GM12878 (cell line): ENCODE data around the gene JRKL. TPM values are rescaled to one million over a fixed set of nuclear protein-coding genes. Genes with fewer than 3 reads are reported as not detected.

Experiments used
- ATAC-seq: fragments of 200-7000 bp; cut with Tn5 transposase; 3 replicates; pipeline ENCODE4 v1.9.1; 2020; ENCODE audit warnings: mild to moderate bottlenecking, moderate library complexity
- BruUV-seq: library from RNA; stranded (reverse); fragments of 400-500 nt; replicated peaks from 2 replicates; lab custom pipeline; 2021; lab: Mats Ljungman, UMichigan
- CTCF ChIA-PET: fragments of 300-600 bp; sonication (Branson Sonifier 250); formaldehyde crosslinking; extraction: SDS; loops from one replicate; lab custom pipeline; 2021; ENCODE audit warnings: inconsistent platforms; lab: Yijun Ruan, JAX
- POLR2A ChIA-PET: fragments of 350-600 bp; formaldehyde crosslinking; extraction: SDS; loops from one replicate; lab custom pipeline; 2021; ENCODE audit warnings: inconsistent platforms; lab: Charles Lee
- RAD21 ChIA-PET: fragments of 300-600 bp; sonication (Branson Sonifier 250); formaldehyde crosslinking; loops from one replicate; lab custom pipeline; 2023; ENCODE audit warnings: antibody characterized with exemption; ENCODE audit not compliant: unreplicated experiment; lab: Charles Lee
- SMC1A ChIA-PET: fragments of 300-600 bp; sonication (Branson Sonifier 250); formaldehyde crosslinking; loops from one replicate; lab custom pipeline; 2023; ENCODE audit not compliant: unreplicated experiment, uncharacterized antibody; lab: Charles Lee
- DNase-seq: peaks from one replicate; pipeline ENCODE4 v3.0.0-alpha.2; 2011; ENCODE audit warnings: low read depth, low spot score
- FAIRE-seq: peaks from 3 replicates; lab custom pipeline; 2011; peaks lifted over from hg19 to GRCh38; lab: Jason Lieb, UNC
- H2AFZ ChIP-seq: 2 replicates; pipeline ENCODE4 v1.6.0; 2011; ENCODE audit warnings: low read depth, low read length, control low read depth; ENCODE audit not compliant: control insufficient read depth
- H3K27ac ChIP-seq: 2 replicates; pipeline ENCODE4 v1.5.1; 2011; ENCODE audit warnings: control low read depth; ENCODE audit not compliant: control insufficient read depth, insufficient read depth
- H3K27me3 ChIP-seq, 2 experiments: replicated peaks in 1 of 2; 2 replicates each; pipeline versions ENCODE4 v1.6.0 to v1.6.1; 2011; ENCODE audit warnings: low read length in 1 of 2; ENCODE audit not compliant: control insufficient read depth in 2 of 2, insufficient read depth in 2 of 2
- H3K36me3 ChIP-seq, 2 experiments: 2 replicates each; pipeline ENCODE4 v1.5.1; 2011; ENCODE audit warnings: low read length in 1 of 2; ENCODE audit not compliant: control insufficient read depth in 2 of 2, insufficient read depth in 2 of 2
- H3K4me1 ChIP-seq: 2 replicates; pipeline ENCODE4 v1.6.1; 2011; ENCODE audit warnings: mild to moderate bottlenecking, low read length, moderate library complexity, mixed read lengths; ENCODE audit not compliant: control insufficient read depth, insufficient read depth
- H3K4me2 ChIP-seq: 2 replicates; pipeline ENCODE4 v1.6.0; 2011; ENCODE audit warnings: control low read depth; ENCODE audit not compliant: control insufficient read depth, insufficient read depth
- H3K4me3 ChIP-seq: fragments of 200-600 bp; sonication (generic); 2 replicates; pipeline ENCODE4 v1.5.1; 2016
- H3K79me2 ChIP-seq: 2 replicates; pipeline ENCODE4 v1.6.0; 2011; ENCODE audit warnings: low read length; ENCODE audit not compliant: control insufficient read depth, insufficient read depth
- H3K9ac ChIP-seq: 2 replicates; pipeline ENCODE4 v1.8.0; 2011; ENCODE audit warnings: low read length, control low read depth, mixed read lengths; ENCODE audit not compliant: control insufficient read depth, insufficient read depth
- H3K9me3 ChIP-seq: replicated peaks from 3 replicates; pipeline ENCODE4 v1.5.1; 2011; ENCODE audit warnings: mild to moderate bottlenecking, low read length; ENCODE audit not compliant: control insufficient read depth, insufficient read depth
- H4K20me1 ChIP-seq: 2 replicates; pipeline ENCODE4 v1.6.0; 2011; ENCODE audit not compliant: control insufficient read depth, insufficient read depth
- ATF3 ChIP-seq: IDR thresholded peaks from 2 replicates; pipeline ENCODE4 v1.6.1; 2011; ENCODE audit warnings: low read depth, mild to moderate bottlenecking, low read length, moderate library complexity, borderline replicate concordance; ENCODE audit errors: extremely low read depth
- ATF7 ChIP-seq: fragments of 450-650 bp; IDR thresholded peaks from 2 replicates; pipeline ENCODE4 v1.6.1; 2016; ENCODE audit warnings: low read depth, mild to moderate bottlenecking
- CTCF ChIP-seq, 3 experiments: IDR thresholded peaks in 2 of 3; conservative IDR thresholded peaks in 1 of 3; 2 replicates each; pipeline ENCODE4 v1.5.1; 2011; ENCODE audit warnings: low read depth in 3 of 3, low read length in 3 of 3, mild to moderate bottlenecking in 3 of 3, control low read depth in 2 of 3, moderate library complexity in 2 of 3, inconsistent platforms in 1 of 3, mixed read lengths in 1 of 3; ENCODE audit not compliant: control insufficient read depth in 2 of 3, insufficient read depth in 1 of 3; ENCODE audit errors: extremely low read depth in 1 of 3
- DPF2 ChIP-seq: fragments of 450-650 bp; IDR thresholded peaks from 2 replicates; pipeline ENCODE4 v1.6.1; 2017; ENCODE audit warnings: mild to moderate bottlenecking
- EZH2 ChIP-seq: IDR thresholded peaks from 2 replicates; pipeline ENCODE4 v1.6.1; 2012; ENCODE audit warnings: low read depth, mild to moderate bottlenecking, control low read depth, inconsistent platforms, low read length, borderline replicate concordance; ENCODE audit not compliant: control insufficient read depth
- FOXM1 ChIP-seq: IDR thresholded peaks from 2 replicates; pipeline ENCODE4 v1.6.1; 2012; ENCODE audit warnings: low read depth, mild to moderate bottlenecking, inconsistent platforms, low read length, moderate library complexity
- JUNB ChIP-seq: IDR thresholded peaks from 2 replicates; pipeline ENCODE4 v1.6.1; 2016; ENCODE audit warnings: antibody characterized with exemption, mild to moderate bottlenecking
- NR2C1 ChIP-seq: fragments of 450-650 bp; IDR thresholded peaks from 2 replicates; pipeline ENCODE4 v1.6.1; 2017; ENCODE audit warnings: antibody characterized with exemption, mild to moderate bottlenecking, moderate library complexity
- RAD21 ChIP-seq: IDR thresholded peaks from 2 replicates; pipeline ENCODE4 v1.6.1; 2011; ENCODE audit warnings: mild to moderate bottlenecking, low read depth, low read length, moderate library complexity; ENCODE audit not compliant: insufficient read depth
- RB1 ChIP-seq: fragments of 450-650 bp; formaldehyde crosslinking; IDR thresholded peaks from 2 replicates; pipeline ENCODE4 v1.6.1; 2017; ENCODE audit warnings: mild to moderate bottlenecking, borderline replicate concordance
- RFX5 ChIP-seq: IDR thresholded peaks from 2 replicates; pipeline ENCODE4 v1.6.1; 2011; ENCODE audit warnings: low read depth, low read length, improper control_type of control experiment
- SMARCA5 ChIP-seq: fragments of 450-650 bp; IDR thresholded peaks from 2 replicates; pipeline ENCODE4 v1.6.1; 2017; ENCODE audit warnings: mild to moderate bottlenecking
- TCF7 ChIP-seq: IDR thresholded peaks from 2 replicates; pipeline ENCODE4 v1.6.1; 2014; ENCODE audit warnings: antibody characterized with exemption, borderline replicate concordance
- WRNIP1 ChIP-seq: IDR thresholded peaks from 2 replicates; pipeline ENCODE4 v1.6.1; 2011; ENCODE audit warnings: low read depth, low read length, improper control_type of control experiment, borderline replicate concordance
- YBX1 ChIP-seq: fragments of 450-650 bp; IDR thresholded peaks from 2 replicates; pipeline ENCODE4 v1.6.1; 2016; ENCODE audit warnings: antibody characterized with exemption
- YY1 ChIP-seq: IDR thresholded peaks from 2 replicates; pipeline ENCODE4 v1.6.1; 2011; ENCODE audit warnings: low read depth, mild to moderate bottlenecking, low read length
- ZNF24 ChIP-seq: fragments of 450-650 bp; IDR thresholded peaks from 2 replicates; pipeline ENCODE4 v1.6.1; 2017; ENCODE audit warnings: antibody characterized with exemption, mild to moderate bottlenecking
- WGBS: methylation state at CpG from one replicate; pipeline ENCODE4 v1.1.6; 2016; ENCODE audit warnings: low lambda C conversion rate; ENCODE audit not compliant: insufficient replicate concordance, insufficient coverage; ENCODE audit errors: missing lambda C conversion rate; 5-methylcytosine and 5-hydroxymethylcytosine counted together
- in situ Hi-C: fragments of 300-500 bp; cut with MboI; formaldehyde crosslinking; loops from 9 replicates; pipeline ENCODE4 v1.14.3; 2018; ENCODE audit warnings: mixed read lengths
- intact Hi-C: fragments of 100-400 bp; cut with micrococcal nuclease; formaldehyde crosslinking; loops from one replicate; pipeline ENCODE4 v1.14.2; 2022; ENCODE audit not compliant: unreplicated experiment
- polyA plus RNA-seq, 11 experiments: library from polyadenylated mRNA; depleted of rRNA in 4 of 11; unstranded in 6 of 11; stranded (reverse) in 5 of 11; fragments of >200 nt; fragmentation: Nextera tagmentation in 4 of 11; fragmentation: Illumina TruSeq in 1 of 11; extraction: Ambion mirVana in 4 of 11; extraction: Trizol in 1 of 11; gene quantifications; 1 replicate in 1 of 11; 2 replicates in 10 of 11; pipeline versions ENCODE4 v1.2.1 to v1.2.3, GENCODE V29; 2011 to 2016; ENCODE audit warnings: inconsistent platforms in 2 of 11, missing spikeins in 2 of 11, low read depth in 1 of 11
- total RNA-seq, 4 experiments: library from RNA; depleted of rRNA in 3 of 4; stranded (reverse); fragments of >200 nt in 3 of 4; fragmentation: Illumina TruSeq in 1 of 4; extraction: Trizol in 1 of 4; gene quantifications; 2 replicates each; pipeline versions ENCODE4 v1.2.1 to v1.2.3, GENCODE V29; 2013 to 2021
- TF ChIP-seq, protein P1 (sequence below): fragments of 450-650 bp; IDR thresholded peaks from 2 replicates; pipeline ENCODE4 v1.6.1; 2016; ENCODE audit warnings: mild to moderate bottlenecking, moderate library complexity, borderline replicate concordance

The JRKL gene
- total and polyA plus RNA-seq, 10 of the 15 experiments (the other 5 are each of a cell fraction or from before 2014, with no cell fraction given): 3.8 to 12.4 (median 8.5) TPM

DNA sequence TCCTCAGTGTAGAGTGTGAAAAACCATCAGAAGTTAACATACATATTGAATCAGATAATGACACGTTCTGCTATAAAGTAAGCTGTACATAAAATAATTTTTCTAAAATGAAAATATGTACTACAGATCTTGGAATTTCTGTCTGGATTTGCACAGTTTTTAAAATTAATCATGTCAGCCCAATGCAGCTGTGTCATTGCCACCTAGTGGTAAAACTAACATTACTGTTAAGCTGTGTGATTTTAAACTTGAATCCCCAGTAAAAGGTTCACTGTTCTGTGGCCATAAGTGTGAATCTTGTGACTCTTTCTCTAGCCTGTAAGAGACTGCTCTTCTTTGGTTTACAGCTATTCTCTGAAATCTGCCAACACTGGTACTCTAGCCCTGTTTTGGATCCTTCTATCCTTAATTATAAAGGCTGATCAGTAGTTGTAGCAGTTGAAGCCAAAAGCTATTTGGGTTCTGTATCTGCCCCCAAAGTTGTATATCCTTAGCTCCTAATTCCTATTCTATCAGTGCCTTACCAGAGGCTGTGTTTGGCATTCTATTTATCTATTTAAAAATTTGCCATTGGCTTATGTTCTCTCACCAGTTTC lies 4.0 kb downstream of the JRKL start:
- Histone ChIP-seq H3K36me3 (no peaks in the 10 kb centered on the region), H3K9ac (no peak overlapping the region), H3K79me2 (peaks cover 34% of the 10 kb centered on the region), H3K9me3 (no peaks in the 10 kb centered on the region), H4K20me1 (no peaks in the 10 kb centered on the region), H3K4me1 (no peaks in the 10 kb centered on the region), H3K4me2 (no peak overlapping the region), H2AFZ (no peak overlapping the region), H3K27ac (no peak overlapping the region), H3K4me3 (no peak overlapping the region), H3K27me3 (no peaks in the 10 kb centered on the region)
- ChIA-PET CTCF (interaction anchor here (0.6 to 5.4 kb wide), 74 partner anchors 9 to 1242 kb away, joined by 3 to 101 read pairs (median 4); partner anchors contain the start of genes FAM76B and MAML2), POLR2A (interaction anchor here (0.5 to 1.0 kb wide), 3 partner anchors 50 to 603 kb away, joined by 3 to 5 read pairs (median 4); partner anchors contain the start of gene CEP57), RAD21 (interaction anchor here (0.7 to 3.6 kb wide), 33 partner anchors 10 to 1239 kb away, joined by 3 to 44 read pairs (median 5); partner anchors contain the start of genes CEP57, FAM76B and MAML2), SMC1A (interaction anchor here (0.7 to 4.0 kb wide), 60 partner anchors 9 to 1241 kb away, joined by 3 to 41 read pairs (median 4); partner anchors contain the start of genes FAM76B and MAML2)
- in situ Hi-C loops (loop anchor here (5.0 kb wide), 3 partner anchors 342 to 557 kb away; no protein-coding TSS in a partner anchor), intact Hi-C loops (loop anchor here (1.0 to 5.0 kb wide), 4 partner anchors 207 to 545 kb away; no protein-coding TSS in a partner anchor)
- DNase-seq: peak; percentile 27
- WGBS: 0% methylated on average over 1 of the region's 1 CpG
- peak; percentile 9; the same call in 1 of the 3 replicates for ATAC-seq
- peak; percentile 59 for FAIRE-seq
- no TSS peak for BruUV-seq
- TF ChIP-seq RAD21 (peak; percentile 84), WRNIP1 (no peak), YY1 (peak; percentile 28; the same call in 1 of the 2 replicates), DPF2 (no peak), EZH2 (no peak), CTCF (IDR thresholded peaks at IDR 0.05 in 2 of 3, conservative IDR thresholded peaks at IDR 0.05 in 1 of 3; ENCODE audit: control insufficient read depth in 2 of 3, extremely low read depth in 1 of 3, insufficient read depth in 1 of 3, low read depth in 3 of 3, low read length in 3 of 3) (peak; percentile 65 to 80 (median 76); a peak in 5 of 6 replicates), RB1 (peak; percentile 43; the same call in 1 of the 2 replicates), SMARCA5 (peak; percentile 40; the same call in 1 of the 2 replicates), JUNB (no peak), YBX1 (no peak), ATF3 (no peak), FOXM1 (no peak), TCF7 (no peak), RFX5 (no peak), ZNF24 (no peak), NR2C1 (no peak), ATF7 (peak; percentile 41; the same call in 1 of the 2 replicates)
- TF ChIP-seq, protein P1, sequence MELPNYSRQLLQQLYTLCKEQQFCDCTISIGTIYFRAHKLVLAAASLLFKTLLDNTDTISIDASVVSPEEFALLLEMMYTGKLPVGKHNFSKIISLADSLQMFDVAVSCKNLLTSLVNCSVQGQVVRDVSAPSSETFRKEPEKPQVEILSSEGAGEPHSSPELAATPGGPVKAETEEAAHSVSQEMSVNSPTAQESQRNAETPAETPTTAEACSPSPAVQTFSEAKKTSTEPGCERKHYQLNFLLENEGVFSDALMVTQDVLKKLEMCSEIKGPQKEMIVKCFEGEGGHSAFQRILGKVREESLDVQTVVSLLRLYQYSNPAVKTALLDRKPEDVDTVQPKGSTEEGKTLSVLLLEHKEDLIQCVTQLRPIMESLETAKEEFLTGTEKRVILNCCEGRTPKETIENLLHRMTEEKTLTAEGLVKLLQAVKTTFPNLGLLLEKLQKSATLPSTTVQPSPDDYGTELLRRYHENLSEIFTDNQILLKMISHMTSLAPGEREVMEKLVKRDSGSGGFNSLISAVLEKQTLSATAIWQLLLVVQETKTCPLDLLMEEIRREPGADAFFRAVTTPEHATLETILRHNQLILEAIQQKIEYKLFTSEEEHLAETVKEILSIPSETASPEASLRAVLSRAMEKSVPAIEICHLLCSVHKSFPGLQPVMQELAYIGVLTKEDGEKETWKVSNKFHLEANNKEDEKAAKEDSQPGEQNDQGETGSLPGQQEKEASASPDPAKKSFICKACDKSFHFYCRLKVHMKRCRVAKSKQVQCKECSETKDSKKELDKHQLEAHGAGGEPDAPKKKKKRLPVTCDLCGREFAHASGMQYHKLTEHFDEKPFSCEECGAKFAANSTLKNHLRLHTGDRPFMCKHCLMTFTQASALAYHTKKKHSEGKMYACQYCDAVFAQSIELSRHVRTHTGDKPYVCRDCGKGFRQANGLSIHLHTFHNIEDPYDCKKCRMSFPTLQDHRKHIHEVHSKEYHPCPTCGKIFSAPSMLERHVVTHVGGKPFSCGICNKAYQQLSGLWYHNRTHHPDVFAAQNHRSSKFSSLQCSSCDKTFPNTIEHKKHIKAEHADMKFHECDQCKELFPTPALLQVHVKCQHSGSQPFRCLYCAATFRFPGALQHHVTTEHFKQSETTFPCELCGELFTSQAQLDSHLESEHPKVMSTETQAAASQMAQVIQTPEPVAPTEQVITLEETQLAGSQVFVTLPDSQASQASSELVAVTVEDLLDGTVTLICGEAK: no peak
